ENCODE results near the gene ADAMTS1. TPM values are rescaled to one million over a fixed set of nuclear protein-coding genes. Genes with fewer than 3 reads are reported as not detected.

The ADAMTS1 gene
- total and polyA plus RNA-seq, 9 donors = 93.7 to 532 (median 282) TPM

DNA sequence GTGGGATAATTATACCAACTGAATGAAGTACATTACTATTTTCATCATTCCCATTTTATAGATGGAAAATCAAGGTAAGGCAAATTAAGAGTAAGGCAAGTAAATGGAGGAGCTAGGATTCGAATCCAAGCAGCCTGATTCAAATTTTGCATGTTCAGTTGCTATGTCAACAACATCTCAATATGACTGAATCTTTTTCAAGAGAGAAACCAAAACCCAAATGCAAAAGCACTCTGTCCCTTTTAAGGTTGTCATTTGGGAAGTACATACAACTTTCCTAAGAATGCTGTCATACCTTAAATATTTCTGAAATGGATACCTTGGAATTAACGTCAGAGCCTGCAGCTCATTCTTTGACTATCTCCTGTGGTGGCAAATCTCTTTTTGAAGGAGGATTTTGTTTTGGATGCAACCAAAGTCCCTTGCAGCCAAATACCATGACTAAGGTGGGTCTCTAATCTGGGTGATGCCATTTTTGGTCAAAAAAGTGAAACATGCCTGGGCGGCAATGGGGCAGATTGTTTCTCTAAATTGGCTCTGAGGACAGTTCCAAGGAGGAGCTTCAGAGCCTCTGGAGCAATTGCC, 25.4 kb downstream of the ADAMTS1 start:
- intact Hi-C loops (cut with DNase I) = no loop called here
- Histone ChIP-seq H3K9me3 (no peaks in the 10 kb centered on the region), H3K4me1 (ENCODE audit: insufficient read depth) (no peaks in the 10 kb centered on the region), H3K27me3 (no peaks in the 10 kb centered on the region), H3K27ac (no peak overlapping the region), H3K4me3 (no peak overlapping the region), H3K36me3 (no peaks in the 10 kb centered on the region)
- TF ChIP-seq, protein P1, sequence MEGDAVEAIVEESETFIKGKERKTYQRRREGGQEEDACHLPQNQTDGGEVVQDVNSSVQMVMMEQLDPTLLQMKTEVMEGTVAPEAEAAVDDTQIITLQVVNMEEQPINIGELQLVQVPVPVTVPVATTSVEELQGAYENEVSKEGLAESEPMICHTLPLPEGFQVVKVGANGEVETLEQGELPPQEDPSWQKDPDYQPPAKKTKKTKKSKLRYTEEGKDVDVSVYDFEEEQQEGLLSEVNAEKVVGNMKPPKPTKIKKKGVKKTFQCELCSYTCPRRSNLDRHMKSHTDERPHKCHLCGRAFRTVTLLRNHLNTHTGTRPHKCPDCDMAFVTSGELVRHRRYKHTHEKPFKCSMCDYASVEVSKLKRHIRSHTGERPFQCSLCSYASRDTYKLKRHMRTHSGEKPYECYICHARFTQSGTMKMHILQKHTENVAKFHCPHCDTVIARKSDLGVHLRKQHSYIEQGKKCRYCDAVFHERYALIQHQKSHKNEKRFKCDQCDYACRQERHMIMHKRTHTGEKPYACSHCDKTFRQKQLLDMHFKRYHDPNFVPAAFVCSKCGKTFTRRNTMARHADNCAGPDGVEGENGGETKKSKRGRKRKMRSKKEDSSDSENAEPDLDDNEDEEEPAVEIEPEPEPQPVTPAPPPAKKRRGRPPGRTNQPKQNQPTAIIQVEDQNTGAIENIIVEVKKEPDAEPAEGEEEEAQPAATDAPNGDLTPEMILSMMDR (IDR thresholded peaks at IDR 0.05) = no peak
- no peak for TF ChIP-seq EP300 (IDR thresholded peaks at IDR 0.05)
- no peak for DNase-seq
- WGBS, 3 donors = 72 to 83% (median 79%) methylated on average over 3 of the region's 3 CpGs

DNA sequence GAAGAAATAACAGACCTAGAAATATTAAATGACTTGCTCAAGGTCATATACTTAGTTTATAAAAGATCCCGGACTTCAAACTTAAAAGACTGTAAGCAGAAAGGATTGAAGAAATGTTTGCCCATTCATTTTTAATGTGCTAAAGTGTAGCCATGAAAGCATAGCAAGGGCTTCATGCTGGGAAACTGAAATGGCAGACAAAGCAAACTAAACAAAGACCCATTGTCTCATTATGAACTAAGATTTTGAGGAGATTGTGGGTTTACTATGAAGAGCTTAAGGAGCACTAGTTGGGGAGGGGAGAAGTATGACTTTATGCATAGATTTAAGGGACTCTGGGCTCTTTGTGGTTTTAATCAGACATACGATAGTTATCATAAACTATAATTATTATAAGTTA, 26.3 kb downstream of the ADAMTS1 start:
- Histone ChIP-seq H3K4me3 (no peak overlapping the region), H3K27me3 (no peaks in the 10 kb centered on the region), H3K27ac (no peak overlapping the region), H3K36me3 (no peaks in the 10 kb centered on the region), H3K4me1 (ENCODE audit: insufficient read depth) (no peaks in the 10 kb centered on the region), H3K9me3 (no peaks in the 10 kb centered on the region)
- DNase-seq = no peak
- intact Hi-C loops (cut with DNase I) = no loop called here
- 80 to 91% (median 83%) methylated on average over 2 of the region's 2 CpGs for WGBS, 3 donors
- TF ChIP-seq POLR2A (IDR thresholded peaks at IDR 0.05) (no peak), EP300 (IDR thresholded peaks at IDR 0.05) (no peak)
- TF ChIP-seq, protein P1 (IDR thresholded peaks at IDR 0.05) = no peak

DNA sequence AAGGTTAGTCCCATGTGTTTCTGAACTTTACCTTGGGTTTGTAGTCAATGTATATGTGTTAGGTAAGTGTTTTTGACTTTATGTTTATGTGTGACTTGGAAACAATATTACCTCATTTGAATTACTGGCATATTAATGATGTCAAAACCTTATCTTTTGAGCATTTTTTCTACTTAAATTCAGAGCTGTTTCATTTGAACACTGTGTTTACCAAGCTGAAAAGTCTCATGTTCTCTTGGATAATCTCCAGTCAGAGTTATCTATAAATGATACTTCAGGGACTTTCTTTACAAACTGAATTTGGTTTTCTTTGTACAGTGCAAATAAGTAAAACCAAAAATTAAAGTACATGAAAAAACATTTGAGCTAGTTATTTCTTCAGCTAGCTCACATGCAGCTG, 30.0 kb downstream of the ADAMTS1 start:
- no peaks in the 10 kb centered on the region for H3K9me3 ChIP-seq
- no peaks in the 10 kb centered on the region for H3K4me1 ChIP-seq (ENCODE audit: insufficient read depth)
- DNase-seq = no peak
- intact Hi-C loops (cut with DNase I) = no loop called here
- H3K36me3 ChIP-seq = no peaks in the 10 kb centered on the region
- no peak overlapping the region for H3K4me3 ChIP-seq
- H3K27me3 ChIP-seq = no peaks in the 10 kb centered on the region
- TF ChIP-seq POLR2A (IDR thresholded peaks at IDR 0.05) (no peak), EP300 (IDR thresholded peaks at IDR 0.05) (no peak)
- TF ChIP-seq, protein P1 (IDR thresholded peaks at IDR 0.05) = no peak
- peak overlapping the region; percentile 31 to 61 for H3K27ac ChIP-seq

DNA sequence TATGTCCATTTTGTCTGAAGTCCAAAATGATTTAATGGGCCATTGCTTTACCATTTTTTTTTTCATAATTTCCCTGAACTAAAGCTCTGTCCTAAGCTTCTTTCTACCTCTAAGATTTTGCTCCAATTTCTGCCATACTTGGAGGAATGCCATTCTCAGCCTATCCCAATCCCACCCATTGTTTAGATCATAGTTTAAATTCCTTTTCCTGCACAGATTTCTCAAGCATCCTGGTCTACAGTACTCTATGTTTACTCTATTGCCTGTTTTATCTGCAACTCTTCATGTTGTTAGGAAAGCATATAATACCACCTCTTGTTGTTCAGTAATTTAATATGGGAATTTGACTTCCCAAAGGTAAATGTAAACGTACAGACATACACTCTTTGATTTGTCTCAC, 30.8 kb downstream of the ADAMTS1 start:
- H3K36me3 ChIP-seq = no peaks in the 10 kb centered on the region
- no peak for DNase-seq
- 10 to 48% (median 18%) methylated on average over 1 of the region's 1 CpG for WGBS, 3 donors
- no peaks in the 10 kb centered on the region for H3K4me1 ChIP-seq (ENCODE audit: insufficient read depth)
- intact Hi-C loops (cut with DNase I) = no loop called here
- H3K27ac ChIP-seq = no peak overlapping the region
- no peaks in the 10 kb centered on the region for H3K27me3 ChIP-seq
- H3K9me3 ChIP-seq = no peaks in the 10 kb centered on the region
- H3K4me3 ChIP-seq = no peak overlapping the region
- no peak for TF ChIP-seq EP300 (IDR thresholded peaks at IDR 0.05)
- TF ChIP-seq, protein P1 (IDR thresholded peaks at IDR 0.05) = no peak
